T-helper 1 cell treated with Interleukin-12 subunit alpha and Interleukin-12 subunit beta and Interleukin-4 antibody, amounts not matched to agents 30 μg/mL and 1 μg/mL, for 36 hours (primary cell): Measurements from ENCODE around the gene AIFM3.

Experiments used
- H3K27ac Mint-ChIP-seq: one replicate; pipeline ENCODE4 v1.8.0; 2021; ENCODE audit warnings: mild to moderate bottlenecking, mixed read lengths
- H3K27me3 Mint-ChIP-seq: one replicate; pipeline ENCODE4 v1.8.0; 2021; ENCODE audit warnings: low read depth, mixed read lengths
- H3K36me3 Mint-ChIP-seq: one replicate; pipeline ENCODE4 v1.8.0; 2021; ENCODE audit warnings: low read depth, mixed read lengths
- H3K4me1 Mint-ChIP-seq: one replicate; pipeline ENCODE4 v1.8.0; 2021; ENCODE audit warnings: low read depth, mixed read lengths
- H3K4me3 Mint-ChIP-seq: one replicate; pipeline ENCODE4 v1.8.0; 2021; ENCODE audit warnings: mild to moderate bottlenecking, moderate library complexity, mixed read lengths
- H3K9me3 Mint-ChIP-seq: one replicate; pipeline ENCODE4 v1.8.0; 2021; ENCODE audit warnings: mixed read lengths

The AIFM3 gene

DNA sequence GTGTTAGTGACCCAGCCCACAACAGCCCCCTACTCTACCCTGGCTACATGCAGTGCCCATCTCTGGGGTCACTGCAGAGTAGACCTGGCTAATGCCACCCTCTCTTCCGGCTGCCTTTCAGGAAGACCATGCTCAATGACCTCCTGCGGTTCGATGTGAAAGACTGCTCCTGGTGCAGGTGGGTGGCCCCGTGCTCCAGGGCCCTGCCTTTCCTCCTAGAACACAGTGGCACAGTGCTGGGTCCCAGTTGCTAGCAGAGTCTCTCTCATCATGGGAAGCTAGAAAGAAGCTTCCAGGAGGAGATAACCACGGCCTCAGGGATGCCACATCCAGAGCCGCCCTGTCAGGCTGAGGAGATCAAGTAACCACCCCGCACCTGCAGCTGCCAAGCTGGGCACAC lies 18.7 kb downstream of the AIFM3 start:
- Mint-ChIP-seq H3K9me3 (no peaks in the 10 kb centered on the region), H3K4me3 (no peak overlapping the region), H3K27me3 (no peaks in the 10 kb centered on the region), H3K4me1 (peaks cover 22% of the 10 kb centered on the region), H3K27ac (no peak overlapping the region), H3K36me3 (peaks cover 10% of the 10 kb centered on the region)

DNA sequence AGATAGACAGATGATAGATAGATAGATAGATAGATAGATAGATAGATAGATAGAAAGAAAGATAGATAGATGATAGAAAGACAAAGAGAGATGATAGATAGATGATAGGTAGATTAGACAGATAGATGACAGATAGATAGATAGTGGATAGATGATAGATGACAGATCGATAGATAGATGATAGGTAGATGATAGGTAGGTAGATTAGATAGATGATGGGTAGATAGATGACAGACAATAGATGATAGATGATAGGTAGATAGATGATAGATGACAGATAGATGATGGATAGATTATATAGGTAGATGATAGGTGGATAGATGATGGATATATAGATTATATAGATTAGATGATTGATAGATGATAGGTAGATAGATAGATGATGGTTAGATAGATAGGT lies 19.3 kb downstream of the AIFM3 start:
- Mint-ChIP-seq H3K4me1 (peaks cover 18% of the 10 kb centered on the region), H3K27ac (no peak overlapping the region), H3K4me3 (no peak overlapping the region), H3K27me3 (no peaks in the 10 kb centered on the region), H3K9me3 (no peaks in the 10 kb centered on the region), H3K36me3 (peaks cover 10% of the 10 kb centered on the region)

DNA sequence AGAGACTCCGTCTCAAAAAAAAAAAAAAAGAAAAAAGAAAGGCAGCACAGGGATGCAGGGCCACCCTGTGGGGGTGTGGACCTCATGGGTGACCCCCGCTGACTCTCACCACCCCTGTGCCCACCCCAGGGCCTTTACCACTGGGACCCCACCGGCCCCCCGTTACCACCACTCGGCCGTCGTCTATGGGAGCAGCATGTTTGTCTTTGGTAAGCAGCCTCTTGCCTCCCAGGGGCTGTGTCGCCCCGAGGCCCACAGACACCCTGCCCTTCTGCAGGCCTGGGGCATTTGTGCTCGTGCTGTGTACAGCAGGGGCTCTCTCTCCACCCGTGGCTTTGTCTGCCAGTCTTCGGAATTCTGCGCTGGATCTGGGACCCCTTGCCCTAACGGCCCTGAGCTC lies 20.3 kb downstream of the AIFM3 start:
- no peaks in the 10 kb centered on the region for H3K9me3 Mint-ChIP-seq
- no peak overlapping the region for H3K27ac Mint-ChIP-seq
- H3K36me3 Mint-ChIP-seq = peaks cover 10% of the 10 kb centered on the region
- no peaks in the 10 kb centered on the region for H3K27me3 Mint-ChIP-seq
- peaks cover 14% of the 10 kb centered on the region for H3K4me1 Mint-ChIP-seq
- H3K4me3 Mint-ChIP-seq = no peak overlapping the region

DNA sequence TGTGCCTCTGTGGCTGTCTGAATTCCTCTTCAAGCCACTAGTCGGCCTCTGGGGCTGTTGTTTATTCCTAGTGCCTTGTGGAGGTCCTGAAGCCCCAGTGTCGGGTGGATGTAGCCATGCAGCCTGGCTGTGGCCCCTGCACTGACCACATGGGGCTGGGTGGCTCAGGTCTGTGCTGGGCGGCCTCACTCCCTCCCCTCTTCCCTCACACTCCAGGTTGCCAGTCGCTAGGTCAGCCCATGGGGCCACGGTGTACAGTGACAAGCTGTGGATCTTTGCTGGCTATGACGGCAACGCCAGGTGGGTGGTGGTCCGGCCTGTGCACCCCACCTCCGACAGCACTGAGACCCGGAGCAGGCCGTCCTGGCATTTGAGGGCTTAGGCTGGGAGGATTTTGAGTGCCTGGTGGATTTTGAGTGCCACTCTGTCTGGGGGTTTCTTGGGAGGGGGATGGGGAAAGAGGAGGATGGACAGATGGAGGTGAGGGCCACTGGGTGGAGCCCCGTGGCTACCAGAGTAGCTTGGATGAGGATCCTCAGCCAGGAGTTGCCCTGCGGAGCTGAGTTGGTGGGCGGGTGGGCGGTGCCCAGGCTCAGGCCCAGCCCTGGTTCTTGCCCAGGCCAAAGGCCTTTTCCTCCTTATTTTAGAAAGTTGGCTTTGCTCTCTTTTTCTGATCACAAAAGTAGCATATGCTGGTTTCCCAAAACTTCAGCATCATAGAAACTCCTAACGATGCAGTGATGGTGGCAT lies 21.7 kb downstream of the AIFM3 start:
- Mint-ChIP-seq H3K27me3 (no peaks in the 10 kb centered on the region), H3K36me3 (peaks cover 10% of the 10 kb centered on the region), H3K4me1 (peaks cover 6% of the 10 kb centered on the region), H3K9me3 (no peaks in the 10 kb centered on the region), H3K27ac (no peak overlapping the region), H3K4me3 (no peak overlapping the region)

DNA sequence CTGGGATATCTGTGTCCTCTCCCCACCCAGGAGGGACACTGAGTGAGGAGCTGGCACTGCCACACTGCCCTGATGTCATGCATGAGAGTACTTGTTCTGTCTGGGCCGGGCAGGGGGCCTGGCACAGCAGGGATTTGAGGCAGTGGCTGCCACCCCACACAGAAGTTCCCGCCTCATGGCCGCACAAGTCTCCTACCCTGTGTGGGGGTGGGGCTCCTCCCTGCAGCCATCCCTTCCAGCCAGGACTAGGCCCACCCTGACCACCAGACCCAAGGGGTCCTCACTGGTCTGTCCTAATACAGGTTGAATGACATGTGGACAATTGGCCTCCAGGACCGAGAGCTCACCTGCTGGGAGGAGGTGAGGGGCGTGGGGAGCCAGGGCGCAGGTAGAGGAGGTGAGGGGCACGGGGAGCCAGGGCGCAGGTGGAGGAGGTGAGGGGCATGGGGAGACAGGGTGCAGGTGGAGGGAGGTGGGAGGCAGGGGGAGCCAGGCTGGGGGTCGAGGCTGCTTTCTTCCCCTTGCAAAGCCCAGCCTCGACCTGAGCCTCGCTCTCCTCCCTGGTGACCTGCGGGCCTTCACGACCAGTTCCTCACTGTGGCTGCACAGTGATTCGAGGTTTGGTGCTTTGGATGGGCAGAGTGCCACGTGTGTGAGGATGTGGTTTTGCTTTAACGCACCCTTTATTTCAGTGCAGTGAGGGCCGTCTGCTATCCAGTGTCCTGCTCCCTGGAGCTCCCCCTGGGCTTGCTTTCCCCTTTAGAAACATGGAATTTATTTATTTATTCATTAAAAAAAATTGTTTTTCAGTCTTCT lies 22.5 kb downstream of the AIFM3 start:
- H3K4me1 Mint-ChIP-seq = peaks cover 2% of the 10 kb centered on the region
- H3K4me3 Mint-ChIP-seq = no peak overlapping the region
- H3K9me3 Mint-ChIP-seq = no peaks in the 10 kb centered on the region
- H3K36me3 Mint-ChIP-seq = peaks cover 8% of the 10 kb centered on the region
- no peaks in the 10 kb centered on the region for H3K27me3 Mint-ChIP-seq
- no peak overlapping the region for H3K27ac Mint-ChIP-seq

DNA sequence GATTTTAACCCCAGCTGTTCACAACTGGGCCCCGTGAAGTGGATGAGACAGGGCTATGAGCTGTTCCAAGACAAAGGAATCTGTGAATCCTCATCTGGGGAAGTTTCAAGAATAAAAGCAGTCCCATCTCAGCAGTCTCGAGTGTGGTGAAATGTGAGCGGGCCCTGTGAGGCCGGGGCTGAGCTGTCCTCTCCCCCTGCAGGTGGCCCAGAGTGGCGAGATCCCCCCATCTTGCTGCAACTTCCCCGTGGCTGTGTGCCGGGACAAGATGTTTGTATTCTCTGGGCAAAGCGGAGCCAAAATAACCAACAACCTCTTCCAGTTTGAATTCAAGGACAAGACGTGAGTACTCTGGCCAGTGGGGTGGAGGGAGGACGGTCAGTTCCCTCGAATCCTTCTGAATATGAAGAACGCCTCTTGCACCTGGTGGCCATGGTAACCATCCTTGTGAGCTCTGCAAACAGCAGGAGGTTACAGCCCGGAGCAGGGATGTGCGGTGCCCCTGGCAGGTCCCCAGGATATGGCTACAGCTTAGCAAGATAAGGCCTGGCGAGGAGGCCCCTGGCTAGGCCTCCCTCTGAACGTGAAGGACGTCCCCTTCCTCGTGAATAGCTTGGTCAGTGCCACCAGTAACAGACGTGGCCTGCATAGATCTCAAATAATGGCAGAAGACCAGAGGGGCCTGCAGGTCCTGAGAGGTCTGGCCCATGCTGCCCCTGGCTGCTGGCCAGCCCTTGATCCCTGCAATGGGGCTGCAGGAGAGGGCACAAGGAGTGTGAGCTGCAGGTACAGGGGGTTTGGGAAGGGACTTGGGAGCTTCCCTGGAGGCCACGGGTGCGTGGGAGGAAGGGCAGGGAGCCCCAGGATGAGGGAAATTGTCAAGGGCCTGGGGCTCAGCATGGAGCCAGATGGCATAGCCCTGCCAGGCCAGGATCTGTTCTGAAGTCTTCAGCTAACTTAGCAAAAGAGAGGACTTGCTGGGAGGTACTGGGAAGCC lies 23.4 kb downstream of the AIFM3 start:
- Mint-ChIP-seq H3K27ac (no peak overlapping the region), H3K27me3 (no peaks in the 10 kb centered on the region), H3K4me3 (no peak overlapping the region), H3K36me3 (peaks cover 8% of the 10 kb centered on the region), H3K9me3 (no peaks in the 10 kb centered on the region), H3K4me1 (peaks cover 2% of the 10 kb centered on the region)

DNA sequence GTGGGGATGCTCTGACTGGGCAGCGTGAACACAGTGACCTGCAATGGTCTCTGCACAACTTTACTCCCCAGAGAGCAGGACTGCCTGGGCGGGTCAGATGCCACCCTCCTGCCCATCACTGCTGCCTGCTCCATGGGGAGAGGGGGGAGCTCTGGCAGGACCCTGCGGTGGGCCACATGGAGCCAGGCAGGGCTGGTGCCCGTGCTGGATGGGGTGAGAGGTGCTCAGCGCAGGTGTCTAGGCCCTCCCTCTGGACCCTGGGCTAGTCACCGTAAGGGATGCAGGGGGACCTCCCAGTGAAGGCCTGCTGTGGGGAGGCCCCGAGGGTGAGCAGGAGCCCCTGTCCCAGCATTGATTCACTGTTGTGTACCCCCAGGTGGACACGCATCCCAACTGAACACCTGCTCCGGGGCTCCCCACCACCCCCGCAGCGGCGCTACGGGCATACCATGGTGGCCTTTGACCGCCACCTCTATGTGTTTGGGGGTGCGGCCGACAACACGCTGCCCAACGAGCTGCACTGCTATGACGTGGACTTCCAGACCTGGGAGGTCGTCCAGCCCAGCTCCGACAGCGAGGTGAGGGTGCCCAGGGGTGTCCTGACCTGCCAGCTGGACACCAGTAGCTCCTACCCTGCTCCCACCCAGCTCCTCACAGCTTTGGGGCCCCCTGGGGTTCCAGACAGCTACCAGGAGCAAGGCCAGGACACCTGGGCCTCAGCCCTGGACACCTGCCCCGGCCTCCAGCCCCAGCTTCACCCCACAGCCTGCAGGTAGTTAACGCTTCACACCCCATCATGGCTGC lies 24.4 kb downstream of the AIFM3 start:
- peaks cover 2% of the 10 kb centered on the region for H3K4me1 Mint-ChIP-seq
- no peak overlapping the region for H3K4me3 Mint-ChIP-seq
- H3K27me3 Mint-ChIP-seq = no peaks in the 10 kb centered on the region
- H3K9me3 Mint-ChIP-seq = no peaks in the 10 kb centered on the region
- peaks cover 6% of the 10 kb centered on the region for H3K36me3 Mint-ChIP-seq
- no peak overlapping the region for H3K27ac Mint-ChIP-seq

DNA sequence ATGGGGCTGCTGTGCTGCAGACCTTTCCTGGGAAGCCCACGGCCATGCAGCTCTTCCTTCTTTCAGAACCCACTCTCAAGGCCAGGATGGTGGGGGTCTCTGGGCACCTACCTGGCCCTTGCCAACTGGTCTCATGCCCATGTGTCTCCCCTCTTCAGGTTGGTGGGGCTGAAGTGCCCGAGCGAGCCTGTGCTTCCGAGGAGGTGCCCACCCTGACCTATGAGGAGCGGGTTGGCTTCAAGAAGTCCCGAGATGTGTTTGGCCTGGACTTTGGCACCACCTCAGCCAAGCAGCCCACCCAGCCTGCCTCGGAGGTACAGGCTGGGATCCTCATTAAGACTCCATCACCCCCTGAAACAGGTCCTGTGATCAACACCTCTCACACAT lies 25.0 kb downstream of the AIFM3 start:
- Mint-ChIP-seq H3K27me3 (no peaks in the 10 kb centered on the region), H3K9me3 (no peaks in the 10 kb centered on the region), H3K36me3 (peaks cover 3% of the 10 kb centered on the region), H3K27ac (no peak overlapping the region), H3K4me3 (no peak overlapping the region), H3K4me1 (peaks cover 2% of the 10 kb centered on the region)

DNA sequence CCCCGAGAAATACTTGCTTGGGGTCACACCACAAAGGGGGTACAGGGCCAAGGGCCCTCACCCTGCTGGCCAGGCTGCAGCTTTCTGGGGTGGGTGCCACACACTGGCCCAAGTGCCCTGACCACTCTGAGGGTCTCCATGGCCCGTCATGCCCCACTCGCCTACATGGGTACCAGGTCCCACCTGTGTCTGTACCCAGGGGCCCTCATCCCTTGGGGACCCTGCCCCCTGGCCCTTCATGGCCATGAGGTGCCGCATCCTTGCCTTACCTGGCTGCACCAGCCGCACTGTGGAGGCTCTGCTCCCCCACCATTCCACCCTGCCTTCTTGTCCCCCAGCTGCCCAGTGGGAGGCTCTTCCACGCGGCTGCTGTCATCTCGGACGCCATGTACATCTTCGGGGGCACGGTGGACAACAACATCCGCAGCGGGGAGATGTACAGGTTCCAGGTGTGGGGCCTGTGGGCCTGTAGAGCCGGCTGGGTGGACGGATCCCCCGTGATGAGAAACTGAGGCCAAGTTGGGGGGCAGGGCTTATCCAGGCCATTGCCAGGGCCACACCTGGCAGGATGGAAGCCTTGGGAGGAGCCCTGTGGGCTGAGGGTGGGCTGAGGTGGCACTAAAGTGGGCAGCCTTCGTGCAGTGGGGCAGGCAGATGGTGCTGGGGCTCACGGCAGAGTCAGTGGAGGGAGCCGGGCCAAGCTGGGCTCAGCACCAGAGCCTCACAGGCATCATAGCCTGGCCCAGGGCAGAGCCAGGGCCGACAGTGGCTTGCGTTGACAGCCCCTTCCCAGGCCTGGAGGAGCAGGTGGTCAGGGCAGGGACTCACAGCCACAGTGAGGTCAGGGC lies 25.6 kb downstream of the AIFM3 start:
- Mint-ChIP-seq H3K4me3 (no peak overlapping the region), H3K9me3 (no peaks in the 10 kb centered on the region), H3K36me3 (peaks cover 3% of the 10 kb centered on the region), H3K27ac (no peak overlapping the region), H3K4me1 (peaks cover 2% of the 10 kb centered on the region), H3K27me3 (no peaks in the 10 kb centered on the region)

DNA sequence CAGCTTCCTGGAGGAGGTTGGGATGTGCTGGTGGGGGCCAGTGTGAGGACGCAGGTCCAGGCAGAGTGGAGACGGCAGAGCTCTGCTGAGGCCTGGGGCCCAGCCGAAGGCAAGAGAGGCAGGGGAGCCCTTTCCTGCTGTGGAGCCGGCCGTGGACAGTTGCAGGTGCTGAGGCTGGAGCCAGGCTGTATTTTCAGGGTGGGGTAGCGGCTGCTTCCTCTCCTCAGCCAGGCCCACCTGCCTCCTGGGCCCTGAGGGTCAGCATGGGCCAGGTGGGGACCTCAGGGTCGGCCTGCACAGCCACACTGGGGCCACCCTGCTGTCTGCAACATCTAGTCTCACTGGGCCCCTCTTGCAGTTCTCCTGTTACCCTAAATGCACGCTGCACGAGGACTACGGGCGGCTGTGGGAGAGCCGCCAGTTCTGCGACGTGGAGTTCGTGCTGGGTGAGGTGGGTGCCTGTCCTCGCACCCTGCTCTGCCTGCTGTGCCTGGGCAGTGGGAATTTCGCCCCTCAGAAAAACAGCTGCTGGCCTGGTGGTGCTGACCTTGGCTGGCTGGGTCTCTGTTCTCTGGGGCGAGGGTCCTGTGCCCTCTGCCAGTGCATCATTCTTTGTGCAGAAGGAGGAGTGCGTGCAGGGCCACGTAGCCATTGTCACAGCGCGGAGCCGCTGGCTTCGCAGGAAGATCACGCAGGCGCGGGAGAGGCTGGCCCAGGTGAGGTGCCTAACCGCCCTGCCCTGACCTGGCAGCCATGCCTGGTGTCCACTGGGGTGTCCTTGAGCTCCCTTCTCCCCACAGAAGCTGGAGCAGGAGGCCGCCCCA lies 26.5 kb downstream of the AIFM3 start:
- Mint-ChIP-seq H3K36me3 (peaks cover 2% of the 10 kb centered on the region), H3K4me3 (no peak overlapping the region), H3K27me3 (no peaks in the 10 kb centered on the region), H3K27ac (no peak overlapping the region), H3K4me1 (peaks cover 4% of the 10 kb centered on the region), H3K9me3 (no peaks in the 10 kb centered on the region)

DNA sequence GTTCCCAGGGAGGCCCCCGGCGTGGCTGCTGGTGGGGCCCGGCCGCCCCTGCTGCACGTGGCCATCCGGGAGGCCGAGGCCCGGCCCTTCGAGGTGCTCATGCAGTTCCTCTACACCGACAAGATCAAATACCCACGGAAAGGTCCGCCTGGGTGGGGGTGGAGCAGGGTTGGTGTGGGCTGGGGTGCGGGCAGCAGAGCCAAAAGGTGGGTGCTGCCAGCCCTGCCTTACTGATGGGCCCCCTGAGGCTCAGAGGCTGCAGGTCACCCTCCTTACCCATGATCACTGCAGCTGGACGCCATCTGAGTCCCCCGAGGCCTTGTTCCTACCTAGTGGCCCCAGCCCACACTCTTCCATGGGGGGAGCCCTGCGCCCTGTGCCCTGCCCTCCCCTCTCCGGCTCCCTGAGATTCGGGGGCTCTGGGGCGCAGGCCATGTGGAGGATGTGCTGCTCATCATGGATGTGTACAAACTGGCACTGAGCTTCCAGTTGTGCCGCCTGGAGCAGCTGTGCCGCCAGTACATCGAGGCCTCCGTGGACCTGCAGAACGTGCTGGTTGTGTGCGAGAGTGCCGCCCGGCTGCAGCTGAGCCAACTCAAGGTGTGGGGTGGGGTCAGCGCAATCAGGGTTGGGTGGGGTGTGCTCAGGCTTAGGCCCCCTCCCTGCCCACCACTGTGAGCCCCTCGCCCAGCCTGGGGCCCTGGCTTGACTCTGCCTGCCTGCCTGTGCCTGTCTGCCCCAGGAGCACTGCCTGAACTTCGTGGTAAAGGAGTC lies 27.3 kb downstream of the AIFM3 start:
- no peak overlapping the region for H3K27ac Mint-ChIP-seq
- H3K4me1 Mint-ChIP-seq = peaks cover 4% of the 10 kb centered on the region
- no peaks in the 10 kb centered on the region for H3K9me3 Mint-ChIP-seq
- H3K27me3 Mint-ChIP-seq = no peaks in the 10 kb centered on the region
- peaks cover 2% of the 10 kb centered on the region for H3K36me3 Mint-ChIP-seq
- no peak overlapping the region for H3K4me3 Mint-ChIP-seq

DNA sequence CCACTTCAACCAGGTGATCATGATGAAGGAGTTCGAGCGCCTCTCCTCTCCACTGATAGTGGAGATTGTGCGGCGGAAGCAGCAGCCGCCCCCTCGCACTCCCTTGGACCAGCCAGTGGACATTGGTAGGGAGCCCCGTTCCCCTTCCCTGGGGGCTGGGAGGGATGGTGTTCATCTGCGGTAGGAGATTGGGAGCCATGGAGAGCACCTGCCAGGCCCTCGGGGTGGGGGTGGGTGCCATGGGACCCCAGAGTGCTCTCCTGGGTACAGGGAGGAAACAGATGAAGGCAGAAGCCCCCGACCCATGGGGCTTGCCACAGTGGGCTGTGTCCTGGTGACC lies 27.8 kb downstream of the AIFM3 start:
- Mint-ChIP-seq H3K27me3 (no peaks in the 10 kb centered on the region), H3K27ac (no peak overlapping the region), H3K4me1 (peaks cover 4% of the 10 kb centered on the region), H3K36me3 (peaks cover 2% of the 10 kb centered on the region), H3K9me3 (no peaks in the 10 kb centered on the region), H3K4me3 (no peak overlapping the region)
